NCI-H1092 treated with DMSO at 0.1 percent for 48 hours (cell line): ENCODE results near the gene MSN.

Experiments used
- DNase-seq: peaks from one replicate; lab custom pipeline; 2025; lab: John Stamatoyannopoulos, UW

Gene MSN

GRCh38 chrX:65673857-65674203 is 6.4 kb downstream of the MSN start:
- no peak for DNase-seq

- DNase-seq = no peak
These were observed 6.9 kb downstream of the MSN start for GRCh38 chrX:65674204-65674893.

GRCh38 chrX:65677954-65678469 is 10.6 kb downstream of the MSN start:
- DNase-seq = no peak

- DNase-seq = no peak
These were observed 11.7 kb downstream of the MSN start for GRCh38 chrX:65679071-65679540.

- no peak for DNase-seq
These were observed 14.4 kb downstream of the MSN start for GRCh38 chrX:65681810-65682209.

GRCh38 chrX:65685112-65685511 is 17.7 kb downstream of the MSN start:
- no peak for DNase-seq

GRCh38 chrX:65686236-65686635 is 18.8 kb downstream of the MSN start:
- no peak for DNase-seq

- DNase-seq = no peak
These were observed 19.9 kb downstream of the MSN start for GRCh38 chrX:65687367-65687766.

GRCh38 chrX:65688403-65688871 is 21.0 kb downstream of the MSN start:
- DNase-seq = no peak

- DNase-seq = no peak
These were observed 21.9 kb downstream of the MSN start for GRCh38 chrX:65689377-65689776.

- no peak for DNase-seq
These were observed 22.8 kb downstream of the MSN start for GRCh38 chrX:65690057-65690855.

- no peak for DNase-seq
These were observed 28.5 kb downstream of the MSN start for GRCh38 chrX:65695849-65696449.

GRCh38 chrX:65696613-65697012 is 29.2 kb downstream of the MSN start:
- DNase-seq = no peak

GRCh38 chrX:65697211-65697641 is 29.8 kb downstream of the MSN start:
- no peak for DNase-seq

GRCh38 chrX:65697915-65698796 is 30.7 kb downstream of the MSN start:
- DNase-seq = no peak

GRCh38 chrX:65702956-65703355 is 35.5 kb downstream of the MSN start:
- no peak for DNase-seq

GRCh38 chrX:65705439-65705838 is 38.0 kb downstream of the MSN start:
- DNase-seq = no peak

- DNase-seq = no peak
These were observed 38.8 kb downstream of the MSN start for GRCh38 chrX:65706041-65706828.

- no peak for DNase-seq
These were observed 39.7 kb downstream of the MSN start for GRCh38 chrX:65707151-65707550.

GRCh38 chrX:65712005-65712806 is 44.8 kb downstream of the MSN start:
- DNase-seq = no peak
